ENCODE data around the gene TAF11L7.
"Not testable (repeated sequence)": the region's sequence is repeated elsewhere in the genome, so short reads cannot be mapped to it uniquely, and the experiment has no call there.

- TF ChIP-seq CTCF (IDR thresholded peaks at IDR 0.05; ENCODE audit: poor library complexity, severe bottlenecking); REST (IDR thresholded peaks at IDR 0.05; ENCODE audit: borderline replicate concordance); POLR2AphosphoS5 (IDR thresholded peaks at IDR 0.05); TAF1 (IDR thresholded peaks at IDR 0.05; ENCODE audit: low read depth); RAD21 (conservative IDR thresholded peaks at IDR 0.05); EZH2 (IDR thresholded peaks at IDR 0.05; ENCODE audit: borderline replicate concordance, insufficient read depth, low read length, poor library complexity, severe bottlenecking); MXI1 (conservative IDR thresholded peaks at IDR 0.05; ENCODE audit: poor library complexity, severe bottlenecking): not testable (repeated sequence)
Observed at GRCh38 chr5:17607461-17607860, 21.9 kb upstream of the TAF11L7 start.

Measured in neural cell (in vitro differentiated cells).